Sigmoid colon (tissue), 7 donors: ENCODE data around the gene MRPL58. TPM values are rescaled to one million over a fixed set of nuclear protein-coding genes. Genes with fewer than 3 reads are reported as not detected.

Experiments used
- DNase-seq: peaks from one replicate; pipeline ENCODE4 v3.0.0-alpha.2; 2019
- H3K27ac ChIP-seq, 4 donors: fragments of 200-600 bp; sonication (generic); one replicate each; pipeline ENCODE4 v1.5.1; 2016 to 2019; ENCODE audit warnings: mild to moderate bottlenecking in 1 of 4
- H3K27me3 ChIP-seq, 3 donors: fragments of 200-600 bp; sonication (generic); one replicate each; pipeline ENCODE4 v1.5.1; 2019; ENCODE audit warnings: mild to moderate bottlenecking in 1 of 3
- H3K36me3 ChIP-seq, 4 donors: fragments of 200-600 bp; sonication (generic); one replicate each; pipeline ENCODE4 v1.5.1; 2016 to 2019
- H3K4me1 ChIP-seq, 4 donors: fragments of 200-600 bp; sonication (generic); one replicate each; pipeline ENCODE4 v1.5.1; 2017 to 2019
- H3K4me3 ChIP-seq, 4 donors: fragments of 200-600 bp; sonication (generic); one replicate each; pipeline ENCODE4 v1.5.1; 2017 to 2019; ENCODE audit warnings: mild to moderate bottlenecking in 2 of 4, moderate library complexity in 1 of 4
- H3K9me3 ChIP-seq, 4 donors: fragments of 200-600 bp in 3 of 4; sonication (generic) in 3 of 4; one replicate each; pipeline versions ENCODE4 v1.5.1 to v1.6.1; 2013 to 2019
- EP300 ChIP-seq, 4 donors: sonication (generic); formaldehyde crosslinking; IDR thresholded peaks; one replicate each; pipeline ENCODE4 v1.6.1; 2017; ENCODE audit warnings: antibody characterized with exemption in 4 of 4
- POLR2A ChIP-seq, 2 donors: fragments of 450-650 bp; IDR thresholded peaks; one replicate each; pipeline ENCODE4 v1.6.1; 2016; ENCODE audit warnings: antibody characterized with exemption in 2 of 2, mild to moderate bottlenecking in 2 of 2, moderate library complexity in 2 of 2
- POLR2AphosphoS5 ChIP-seq, 4 donors: sonication (generic); formaldehyde crosslinking; IDR thresholded peaks; one replicate each; pipeline ENCODE4 v1.6.1; 2017; ENCODE audit warnings: antibody characterized with exemption in 4 of 4
- WGBS, 2 donors: extraction: QIAGEN DNeasy Blood & Tissue Kit; methylation state at CpG; one replicate each; pipeline ENCODE4 v1.1.7; 2013; 5-methylcytosine and 5-hydroxymethylcytosine counted together
- intact Hi-C: fragments of 100-400 bp; cut with DNase I; formaldehyde crosslinking; loops from one replicate; pipeline ENCODE4 v1.15.1; 2023
- polyA plus RNA-seq, 3 donors: library from polyadenylated mRNA; stranded (reverse); fragments of 200-250 nt; gene quantifications; one replicate each; pipeline ENCODE4 v1.2.3, GENCODE V29; 2013
- total RNA-seq, 4 donors: library from RNA; depleted of rRNA; stranded (reverse); fragments of >200 nt; gene quantifications; one replicate each; pipeline ENCODE4 v1.1.0, GENCODE V29; 2016
- TF ChIP-seq, protein P1 (sequence below), 4 experiments: fragments of 450-650 bp in 3 of 4; fragments of 200-600 bp in 1 of 4; IDR thresholded peaks; one replicate each; pipeline ENCODE4 v1.5.1; 2016 to 2019; ENCODE audit warnings: antibody characterized with exemption in 4 of 4, mild to moderate bottlenecking in 3 of 4, moderate library complexity in 2 of 4
- donor health status: healthy with polysubstance abuse.
- donor health status: Bipolar disorder and iron deficiency.
- donor health status: healthy.

MRPL58 gene
- total and polyA plus RNA-seq, 7 donors = 36.6 to 104 (median 56.9) TPM

DNA sequence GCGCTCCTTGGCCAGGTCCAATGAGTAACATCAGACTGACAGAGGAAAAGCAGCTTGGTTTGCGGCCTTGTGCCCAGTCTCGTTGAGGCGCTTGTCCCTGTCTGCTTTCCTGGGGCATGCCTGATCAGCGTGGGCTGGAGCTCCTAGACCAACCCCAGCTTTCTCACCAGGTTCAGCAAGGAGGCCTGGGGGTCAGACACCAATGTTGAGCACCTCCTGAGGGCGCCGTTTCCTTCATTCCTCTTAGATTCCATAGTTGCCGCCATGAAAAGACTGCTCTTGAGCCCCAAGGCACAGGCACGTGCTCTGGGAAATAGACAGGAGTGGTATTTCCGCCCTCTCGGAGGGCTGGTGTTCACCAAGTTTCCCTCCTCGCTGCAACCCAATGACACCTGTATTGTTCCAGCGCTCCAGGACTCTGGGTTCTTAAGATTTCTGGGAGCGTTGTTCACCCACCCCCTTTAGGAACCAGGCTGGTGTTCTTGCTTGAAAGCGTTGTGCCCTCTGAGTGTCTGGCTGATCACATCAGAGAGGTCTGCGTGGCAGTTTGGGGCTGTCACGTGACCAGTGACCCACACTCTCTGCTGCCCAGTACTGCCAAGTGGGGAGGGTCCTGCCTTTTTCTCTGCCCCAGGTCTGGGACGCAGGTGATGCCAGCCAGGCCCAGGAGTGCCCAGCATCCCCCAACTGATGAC is 52.5 kb downstream of the MRPL58 start:
- no peak for DNase-seq
- TF ChIP-seq, protein P1, sequence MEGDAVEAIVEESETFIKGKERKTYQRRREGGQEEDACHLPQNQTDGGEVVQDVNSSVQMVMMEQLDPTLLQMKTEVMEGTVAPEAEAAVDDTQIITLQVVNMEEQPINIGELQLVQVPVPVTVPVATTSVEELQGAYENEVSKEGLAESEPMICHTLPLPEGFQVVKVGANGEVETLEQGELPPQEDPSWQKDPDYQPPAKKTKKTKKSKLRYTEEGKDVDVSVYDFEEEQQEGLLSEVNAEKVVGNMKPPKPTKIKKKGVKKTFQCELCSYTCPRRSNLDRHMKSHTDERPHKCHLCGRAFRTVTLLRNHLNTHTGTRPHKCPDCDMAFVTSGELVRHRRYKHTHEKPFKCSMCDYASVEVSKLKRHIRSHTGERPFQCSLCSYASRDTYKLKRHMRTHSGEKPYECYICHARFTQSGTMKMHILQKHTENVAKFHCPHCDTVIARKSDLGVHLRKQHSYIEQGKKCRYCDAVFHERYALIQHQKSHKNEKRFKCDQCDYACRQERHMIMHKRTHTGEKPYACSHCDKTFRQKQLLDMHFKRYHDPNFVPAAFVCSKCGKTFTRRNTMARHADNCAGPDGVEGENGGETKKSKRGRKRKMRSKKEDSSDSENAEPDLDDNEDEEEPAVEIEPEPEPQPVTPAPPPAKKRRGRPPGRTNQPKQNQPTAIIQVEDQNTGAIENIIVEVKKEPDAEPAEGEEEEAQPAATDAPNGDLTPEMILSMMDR (IDR thresholded peaks at IDR 0.05) = no peak
- TF ChIP-seq POLR2A (IDR thresholded peaks at IDR 0.05) (no peak), EP300 (IDR thresholded peaks at IDR 0.05) (no peak), POLR2AphosphoS5 (IDR thresholded peaks at IDR 0.05) (no peak)
- no peaks in the 10 kb centered on the region for H3K9me3 ChIP-seq
- WGBS, 2 donors = 95 to 96% methylated on average over 18 of the region's 18 CpGs
- intact Hi-C loops = loop anchor here (5.0 kb wide), 2 partner anchors 47 to 137 kb away; no protein-coding TSS in a partner anchor
- H3K27me3 ChIP-seq = no peaks in the 10 kb centered on the region
- no peak overlapping the region for H3K27ac ChIP-seq
- peaks cover 20 to 53% (median 33%) of the 10 kb centered on the region in 4 donors for H3K36me3 ChIP-seq
- peaks cover 0 to 8% (median 7%) of the 10 kb centered on the region in 4 donors for H3K4me1 ChIP-seq
- H3K4me3 ChIP-seq = no peak overlapping the region

DNA sequence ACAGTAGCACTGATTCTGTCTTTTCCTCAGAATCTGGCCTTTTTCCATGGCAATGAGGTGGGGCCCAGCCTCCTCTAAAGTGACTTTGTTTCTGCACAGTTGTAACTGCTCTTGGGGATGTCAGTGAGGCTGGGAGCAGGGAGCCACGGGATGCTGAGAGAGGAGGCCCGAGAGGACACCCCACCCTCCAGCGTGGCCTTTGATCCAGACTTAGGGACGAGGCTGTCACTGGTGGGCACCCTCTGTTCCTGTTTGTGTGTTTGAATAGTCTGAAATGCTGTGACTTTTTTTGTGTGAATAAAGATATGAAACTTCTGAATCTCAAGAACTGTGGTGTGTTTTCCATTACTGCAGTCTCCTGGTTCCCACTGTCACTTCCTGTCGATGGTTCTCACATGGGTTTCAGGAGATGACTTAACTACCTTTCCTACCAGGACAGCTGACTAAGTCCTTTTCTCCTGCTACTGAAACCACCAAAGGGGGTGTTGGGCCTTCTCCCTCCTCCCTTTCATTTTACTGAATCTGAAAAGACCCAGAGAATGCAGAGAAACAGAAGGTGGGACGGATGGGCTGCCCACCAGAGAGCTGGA is 53.2 kb downstream of the MRPL58 start:
- H3K4me3 ChIP-seq = no peak overlapping the region
- intact Hi-C loops = no loop called here
- no peak for DNase-seq
- no peak for TF ChIP-seq EP300 (IDR thresholded peaks at IDR 0.05)
- no peak for TF ChIP-seq POLR2A (IDR thresholded peaks at IDR 0.05)
- TF ChIP-seq, protein P1 (IDR thresholded peaks at IDR 0.05) = no peak
- no peak for TF ChIP-seq POLR2AphosphoS5 (IDR thresholded peaks at IDR 0.05)
- no peak overlapping the region for H3K27ac ChIP-seq
- H3K27me3 ChIP-seq = no peaks in the 10 kb centered on the region
- H3K4me1 ChIP-seq = peaks cover 0 to 2% (median under 1%) of the 10 kb centered on the region in 4 donors
- H3K36me3 ChIP-seq = peaks cover 20 to 50% (median 33%) of the 10 kb centered on the region in 4 donors
- 76% methylated on average over 6 of the region's 6 CpGs for WGBS, 2 donors
- no peaks in the 10 kb centered on the region for H3K9me3 ChIP-seq

DNA sequence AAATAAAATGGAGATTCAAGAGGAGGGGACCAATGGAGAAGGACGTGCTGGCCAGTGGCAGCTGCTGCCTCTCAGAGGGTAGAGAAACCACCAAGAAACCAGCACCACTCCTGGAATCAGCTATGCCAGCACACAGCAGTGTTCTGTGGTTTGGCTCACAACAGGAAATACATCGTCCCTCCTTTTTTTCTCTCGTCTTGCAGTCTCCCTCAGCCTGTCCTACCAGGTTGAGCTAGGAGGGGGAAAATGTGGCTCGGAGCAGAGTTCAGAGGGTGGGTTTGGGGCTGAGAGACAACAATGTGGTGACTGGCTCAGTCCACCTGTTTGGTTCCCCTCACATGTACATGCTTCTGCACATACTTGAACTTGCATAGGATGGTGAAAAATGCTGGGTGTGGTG is 55.4 kb downstream of the MRPL58 start:
- intact Hi-C loops = no loop called here
- WGBS, 2 donors = 41 to 75% methylated on average over 4 of the region's 4 CpGs
- TF ChIP-seq POLR2A (IDR thresholded peaks at IDR 0.05) = no peak
- TF ChIP-seq POLR2AphosphoS5 (IDR thresholded peaks at IDR 0.05) = no peak
- TF ChIP-seq EP300 (IDR thresholded peaks at IDR 0.05) = no peak

DNA sequence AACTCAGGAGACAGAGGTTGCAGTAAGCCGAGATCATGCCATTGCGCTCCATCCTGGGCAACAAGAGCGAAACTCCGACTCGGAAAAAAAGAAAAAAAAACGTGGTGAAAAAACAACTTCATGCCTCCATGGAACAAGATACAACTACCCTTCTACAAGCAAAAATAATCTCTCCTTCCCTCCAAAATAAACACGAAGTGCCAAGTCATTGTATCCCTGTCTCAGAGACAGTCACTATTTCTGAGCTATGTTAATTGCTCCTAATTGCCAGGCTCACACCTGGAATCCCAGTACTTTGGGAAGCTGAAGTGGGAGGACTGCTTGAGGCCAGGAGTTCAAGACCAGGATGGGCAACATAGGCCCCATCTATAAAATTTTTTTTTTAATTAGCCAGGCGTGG is 56.3 kb downstream of the MRPL58 start:
- Histone ChIP-seq H3K4me1 (peaks cover 0 to 8% (median 6%) of the 10 kb centered on the region in 4 donors), H3K27me3 (no peaks in the 10 kb centered on the region), H3K9me3 (no peaks in the 10 kb centered on the region), H3K27ac (no peak overlapping the region), H3K4me3 (no peak overlapping the region), H3K36me3 (peaks cover 1 to 19% (median 13%) of the 10 kb centered on the region in 4 donors)
- TF ChIP-seq POLR2A (IDR thresholded peaks at IDR 0.05) (no peak), EP300 (IDR thresholded peaks at IDR 0.05) (no peak), POLR2AphosphoS5 (IDR thresholded peaks at IDR 0.05) (no peak)
- TF ChIP-seq, protein P1 (IDR thresholded peaks at IDR 0.05) = no peak
- WGBS, 2 donors = 73 to 87% methylated on average over 8 of the region's 8 CpGs
- no peak for DNase-seq
- intact Hi-C loops = no loop called here

More for the DNA sequence above, 55.4 kb downstream of the MRPL58 start:
- peaks cover 10 to 28% (median 22%) of the 10 kb centered on the region in 4 donors for H3K36me3 ChIP-seq
- no peak for DNase-seq
- H3K27ac ChIP-seq = no peak overlapping the region
- no peaks in the 10 kb centered on the region for H3K27me3 ChIP-seq
- H3K4me1 ChIP-seq = no peaks in the 10 kb centered on the region
- H3K9me3 ChIP-seq = no peaks in the 10 kb centered on the region
- no peak overlapping the region for H3K4me3 ChIP-seq

DNA sequence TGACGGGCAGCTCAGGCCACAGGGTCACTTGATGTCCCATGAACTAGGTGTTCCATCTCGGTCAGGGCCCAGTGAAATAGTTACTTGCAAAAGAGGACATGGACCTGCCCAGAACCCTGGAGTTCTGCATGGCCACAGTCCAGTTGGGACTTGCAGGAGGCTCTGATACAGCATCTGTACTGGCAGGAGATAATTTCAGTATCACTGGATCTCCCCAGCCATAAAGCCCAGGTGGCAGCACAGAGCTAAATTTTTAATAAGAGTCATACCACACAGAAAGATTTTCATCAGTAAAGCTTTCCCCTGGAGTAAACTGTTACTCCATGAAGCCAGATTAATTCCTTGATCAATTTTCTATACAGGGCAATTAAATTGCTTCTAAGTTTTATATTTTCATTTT is 57.3 kb downstream of the MRPL58 start:
- 90 to 93% methylated on average over 2 of the region's 2 CpGs for WGBS, 2 donors
- DNase-seq = no peak
- H3K9me3 ChIP-seq = no peaks in the 10 kb centered on the region
- peaks cover 0 to 8% (median 4%) of the 10 kb centered on the region in 4 donors for H3K36me3 ChIP-seq
- H3K27ac ChIP-seq = no peak overlapping the region
- H3K4me3 ChIP-seq = no peak overlapping the region
- TF ChIP-seq, protein P1 (IDR thresholded peaks at IDR 0.05) = no peak
- TF ChIP-seq EP300 (IDR thresholded peaks at IDR 0.05) (no peak), POLR2AphosphoS5 (IDR thresholded peaks at IDR 0.05) (no peak), POLR2A (IDR thresholded peaks at IDR 0.05) (no peak)
- H3K4me1 ChIP-seq = peaks cover 0 to 18% (median 14%) of the 10 kb centered on the region in 4 donors
- H3K27me3 ChIP-seq = no peaks in the 10 kb centered on the region
- intact Hi-C loops = no loop called here
